Measurements from ENCODE around the gene BLM.

DNA sequence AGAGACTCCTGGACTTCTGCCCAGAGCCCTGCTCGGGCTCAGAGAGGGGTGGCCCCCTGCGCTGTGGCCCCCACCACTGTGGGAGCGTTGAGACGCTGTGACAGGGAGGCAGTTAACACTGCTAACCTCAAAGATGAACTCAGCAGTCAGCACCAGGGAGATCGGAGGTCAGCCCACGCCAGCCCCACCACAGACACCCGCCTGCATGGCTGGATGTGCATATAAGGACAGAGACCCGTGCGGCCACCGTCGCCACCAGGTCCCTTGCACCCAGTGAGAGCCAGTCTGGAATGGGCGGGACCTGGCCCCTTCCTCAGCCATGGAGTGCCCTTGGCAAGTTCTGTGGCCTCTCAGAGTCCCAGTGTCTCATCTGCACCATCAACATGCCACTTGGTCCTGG, 102.7 kb downstream of the BLM start:
- TF ChIP-seq, protein P1, sequence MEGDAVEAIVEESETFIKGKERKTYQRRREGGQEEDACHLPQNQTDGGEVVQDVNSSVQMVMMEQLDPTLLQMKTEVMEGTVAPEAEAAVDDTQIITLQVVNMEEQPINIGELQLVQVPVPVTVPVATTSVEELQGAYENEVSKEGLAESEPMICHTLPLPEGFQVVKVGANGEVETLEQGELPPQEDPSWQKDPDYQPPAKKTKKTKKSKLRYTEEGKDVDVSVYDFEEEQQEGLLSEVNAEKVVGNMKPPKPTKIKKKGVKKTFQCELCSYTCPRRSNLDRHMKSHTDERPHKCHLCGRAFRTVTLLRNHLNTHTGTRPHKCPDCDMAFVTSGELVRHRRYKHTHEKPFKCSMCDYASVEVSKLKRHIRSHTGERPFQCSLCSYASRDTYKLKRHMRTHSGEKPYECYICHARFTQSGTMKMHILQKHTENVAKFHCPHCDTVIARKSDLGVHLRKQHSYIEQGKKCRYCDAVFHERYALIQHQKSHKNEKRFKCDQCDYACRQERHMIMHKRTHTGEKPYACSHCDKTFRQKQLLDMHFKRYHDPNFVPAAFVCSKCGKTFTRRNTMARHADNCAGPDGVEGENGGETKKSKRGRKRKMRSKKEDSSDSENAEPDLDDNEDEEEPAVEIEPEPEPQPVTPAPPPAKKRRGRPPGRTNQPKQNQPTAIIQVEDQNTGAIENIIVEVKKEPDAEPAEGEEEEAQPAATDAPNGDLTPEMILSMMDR (IDR thresholded peaks at IDR 0.05) = no peak
- no peak for TF ChIP-seq POLR2A (IDR thresholded peaks at IDR 0.05)
